HG03135 (cell line): Measurements from ENCODE around the gene MTUS2.
"Not testable (repeated sequence)": the region's sequence is repeated elsewhere in the genome, so short reads cannot be mapped to it uniquely, and the experiment has no call there.

Experiments
- ATAC-seq: cut with Tn5 transposase; IDR thresholded peaks from one replicate; pipeline ENCODE4 v1.9.1; 2021; ENCODE audit warnings: mild to moderate bottlenecking, moderate library complexity; ENCODE audit not compliant: unreplicated experiment

Gene MTUS2

DNA sequence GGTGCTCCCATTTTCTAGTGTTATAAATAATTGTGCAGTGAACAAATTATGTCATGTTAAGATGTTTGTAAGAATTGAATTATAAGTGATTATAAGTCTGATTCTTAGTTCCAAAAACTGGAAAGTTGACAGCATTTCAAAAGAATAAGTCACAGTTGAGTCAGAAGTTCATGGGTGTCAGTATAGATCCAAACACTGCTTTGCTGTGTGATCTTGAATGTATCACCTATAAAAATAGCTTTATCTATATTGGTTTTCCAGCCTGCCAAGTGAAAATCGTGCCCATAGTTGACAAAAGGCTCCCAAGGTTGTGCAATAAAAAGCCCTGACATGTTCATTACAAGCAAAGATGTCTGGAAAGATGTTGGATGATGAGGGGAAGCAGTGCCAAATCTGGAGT is 336.0 kb downstream of the MTUS2 start:
- ATAC-seq = no peak

DNA sequence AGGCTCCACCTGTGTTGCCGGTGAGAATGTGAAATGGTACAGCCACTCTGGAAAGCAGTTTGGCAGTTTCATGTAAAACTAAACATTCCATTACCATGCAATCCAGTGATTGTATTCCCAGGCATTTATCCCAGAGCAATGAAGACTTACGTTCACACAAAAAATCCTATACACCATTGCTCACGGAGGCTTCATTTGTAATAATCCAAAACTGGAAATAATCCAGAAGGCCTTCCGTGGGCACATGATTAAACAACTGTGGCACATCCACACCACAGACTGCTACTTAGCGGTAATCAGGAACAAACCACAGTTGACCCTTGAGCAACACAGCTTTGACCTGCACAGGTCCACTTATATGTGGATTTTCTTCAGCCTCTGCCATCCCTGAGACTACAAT is 339.7 kb downstream of the MTUS2 start:
- no peak for ATAC-seq

DNA sequence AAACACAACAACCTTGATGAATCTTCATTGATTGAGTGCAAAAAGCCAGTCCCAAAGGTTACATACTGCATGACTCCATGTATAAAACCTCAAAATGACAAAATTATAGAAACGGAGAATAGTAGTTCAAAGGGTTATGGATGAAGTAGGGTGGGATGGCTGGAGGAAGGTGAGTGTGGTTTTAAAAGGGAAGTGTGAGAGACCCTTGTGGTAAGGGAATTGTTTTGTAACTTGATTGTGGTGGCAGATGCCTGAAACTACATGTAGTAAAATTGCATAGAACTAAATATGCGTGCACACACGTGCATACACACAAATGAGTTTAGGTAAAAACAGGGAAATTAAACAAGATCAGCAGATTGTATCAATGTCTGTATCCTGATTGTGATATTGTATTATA is 340.7 kb downstream of the MTUS2 start:
- no peak for ATAC-seq

DNA sequence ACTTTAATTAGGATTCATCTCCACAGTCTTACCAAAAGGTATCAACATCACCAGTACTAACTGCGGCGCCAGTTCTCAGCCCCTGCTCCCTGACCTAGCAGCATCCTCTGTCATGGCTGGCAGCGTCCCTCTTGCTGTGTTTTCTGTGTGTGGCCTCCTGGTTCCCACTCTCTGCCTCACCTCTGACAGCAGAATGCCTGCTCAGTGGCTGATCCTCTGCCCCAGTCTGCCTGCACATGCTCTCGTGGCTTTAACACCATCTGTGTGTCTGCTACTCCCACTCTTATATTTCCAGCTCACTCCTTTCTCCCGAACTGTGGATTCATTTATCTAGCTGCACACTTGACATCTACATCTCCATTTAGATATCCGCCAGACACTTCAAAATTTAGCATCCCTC is 341.5 kb downstream of the MTUS2 start:
- ATAC-seq = no peak

DNA sequence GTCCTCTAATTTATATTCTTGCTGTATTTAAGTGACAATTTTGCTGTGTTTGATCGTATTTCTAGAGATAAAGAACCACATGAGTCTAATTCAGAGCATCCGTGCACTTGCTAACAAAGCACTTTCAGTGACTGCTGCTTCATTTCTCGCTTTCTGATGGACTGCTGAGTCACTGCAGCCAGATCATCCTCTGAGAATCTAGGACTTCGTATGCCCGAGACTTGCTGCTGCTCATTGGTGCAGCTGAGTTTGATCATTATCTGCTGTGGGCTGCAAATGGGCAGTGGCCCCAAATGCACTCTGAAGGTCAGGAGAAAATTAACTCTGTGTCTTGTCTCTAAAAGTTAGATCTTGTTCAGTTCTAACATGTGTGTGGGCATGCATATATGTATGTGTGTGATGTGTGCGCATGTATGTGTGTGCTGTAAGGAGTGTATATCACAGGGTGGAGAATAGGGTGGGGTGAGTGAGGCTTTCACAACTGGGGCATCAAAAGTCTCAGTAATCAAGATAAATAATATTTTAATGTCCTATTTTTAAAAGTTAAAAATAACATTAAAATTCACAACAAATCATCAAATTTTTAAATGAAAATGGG is 342.6 kb downstream of the MTUS2 start:
- ATAC-seq = no peak

DNA sequence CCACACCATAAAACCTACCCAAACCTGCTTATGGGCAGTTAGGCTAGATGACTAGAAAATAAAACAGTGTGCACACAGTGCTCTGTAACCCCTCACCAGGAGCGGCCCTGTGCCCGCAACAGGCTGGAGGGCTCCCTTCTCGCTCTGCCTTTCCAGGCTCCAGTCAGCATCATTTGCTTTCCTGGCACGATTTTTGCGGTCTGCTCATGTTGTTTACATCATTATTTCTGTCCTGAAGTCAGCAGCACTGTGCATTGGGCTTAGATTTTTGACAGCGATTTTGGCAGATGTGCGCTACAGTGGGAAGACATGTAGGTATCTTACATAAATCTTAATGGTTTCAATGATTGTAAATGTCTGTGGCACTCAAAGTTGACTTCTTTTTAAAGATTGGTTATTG is 344.0 kb downstream of the MTUS2 start:
- ATAC-seq = no peak

DNA sequence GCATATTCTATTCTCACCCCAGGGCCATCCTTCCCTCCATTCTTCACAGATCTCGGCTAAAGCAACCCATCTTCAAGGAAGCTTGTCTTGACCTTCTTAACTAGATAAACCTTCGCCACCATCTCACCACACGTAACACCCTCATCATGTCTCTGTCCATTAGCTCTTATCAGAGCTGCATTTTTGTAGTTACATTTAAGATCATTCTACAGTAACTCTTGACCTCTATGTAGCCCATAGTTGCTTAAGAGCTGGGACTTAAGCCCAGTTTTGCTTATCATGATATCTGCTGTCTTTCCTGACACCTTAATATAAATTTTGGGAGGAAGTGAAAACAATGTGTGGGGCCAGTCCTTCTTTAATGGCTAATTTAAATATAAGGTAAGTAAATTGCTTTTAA is 345.1 kb downstream of the MTUS2 start:
- ATAC-seq = no peak

DNA sequence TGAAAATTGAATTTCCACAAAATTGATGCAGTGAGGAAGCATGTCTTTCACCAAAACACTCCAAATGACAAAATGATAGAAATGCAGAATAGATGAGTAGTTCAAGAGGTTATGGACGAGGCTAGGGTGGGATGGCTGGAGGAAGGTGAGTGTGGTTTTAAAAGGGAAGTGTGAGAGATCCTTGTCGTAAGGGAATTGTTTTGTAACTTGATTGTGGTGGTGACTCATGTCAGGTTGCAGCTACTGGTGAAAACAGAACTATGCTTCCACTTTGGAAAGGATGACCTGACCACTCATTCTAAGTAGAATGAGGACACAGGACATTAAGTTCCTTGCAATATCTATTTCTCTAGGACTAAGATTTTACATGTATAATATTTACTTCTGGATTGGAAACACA is 345.7 kb downstream of the MTUS2 start:
- ATAC-seq = no peak

DNA sequence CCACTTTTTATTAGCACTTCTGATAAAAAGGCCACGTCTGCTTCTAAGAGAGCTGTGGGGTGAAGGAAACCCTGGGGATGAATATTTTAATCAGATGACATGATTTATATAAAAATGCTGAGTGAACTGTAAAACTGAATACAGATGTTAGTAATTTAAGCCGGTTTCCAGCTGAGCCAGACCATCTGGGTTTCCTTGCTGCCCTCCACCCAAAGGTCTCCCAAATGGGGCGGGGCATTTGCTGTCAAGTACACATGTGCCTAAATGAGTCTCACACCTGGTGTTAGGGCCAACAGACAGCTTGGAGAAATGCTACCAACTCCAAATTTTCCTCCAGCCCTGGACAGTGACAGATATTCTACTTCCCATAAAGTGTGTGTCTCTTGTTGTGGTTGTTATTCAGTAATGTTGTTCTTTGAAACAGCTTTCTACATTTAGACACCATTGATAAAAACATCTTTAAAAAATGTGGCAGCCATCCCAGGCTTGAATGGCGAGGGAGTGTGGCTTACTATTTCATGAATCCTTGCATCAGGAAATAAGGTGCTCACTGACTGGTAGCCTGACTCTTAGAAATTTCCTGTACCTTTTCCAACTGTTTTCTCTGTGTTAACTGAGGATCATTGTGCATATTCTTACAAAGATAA is 350.4 kb downstream of the MTUS2 start:
- ATAC-seq = no peak

DNA sequence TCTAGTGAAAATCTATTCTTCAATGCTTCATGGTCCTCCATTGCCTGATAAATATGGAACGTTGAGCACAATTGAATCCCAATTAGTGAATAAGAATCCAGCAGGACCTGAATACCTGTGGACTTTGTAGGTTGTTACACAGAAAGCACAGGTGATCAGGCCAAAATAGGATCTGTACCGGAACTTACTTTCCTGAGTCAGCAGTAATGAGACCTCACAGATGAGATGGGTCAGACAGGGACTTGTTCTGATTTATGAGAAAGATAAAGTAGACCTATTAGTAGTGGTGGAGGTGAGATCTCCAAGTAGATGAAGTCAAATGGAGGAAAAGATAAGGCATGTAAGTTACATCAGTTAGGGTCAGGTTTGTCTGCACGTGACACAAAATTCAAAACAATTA is 351.1 kb downstream of the MTUS2 start:
- ATAC-seq = no peak

DNA sequence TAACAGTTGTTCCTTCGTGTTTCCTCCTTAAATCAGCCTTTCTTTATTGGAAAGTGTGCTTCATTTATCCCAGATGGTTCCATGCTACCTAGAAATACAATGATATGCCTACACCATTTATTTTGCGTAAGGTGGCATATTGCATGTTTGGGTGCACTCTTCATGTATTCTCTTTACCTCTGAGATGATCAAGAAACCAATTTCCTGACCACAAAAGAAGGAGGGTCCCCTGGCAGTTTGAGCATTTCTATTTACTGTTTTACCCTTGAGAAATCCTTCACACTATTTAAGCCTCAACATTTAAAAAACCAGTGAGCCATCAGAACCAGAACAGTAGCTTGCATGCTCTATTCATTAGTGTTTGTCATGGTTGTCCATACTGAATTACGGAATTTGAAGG is 354.0 kb downstream of the MTUS2 start:
- no peak for ATAC-seq

DNA sequence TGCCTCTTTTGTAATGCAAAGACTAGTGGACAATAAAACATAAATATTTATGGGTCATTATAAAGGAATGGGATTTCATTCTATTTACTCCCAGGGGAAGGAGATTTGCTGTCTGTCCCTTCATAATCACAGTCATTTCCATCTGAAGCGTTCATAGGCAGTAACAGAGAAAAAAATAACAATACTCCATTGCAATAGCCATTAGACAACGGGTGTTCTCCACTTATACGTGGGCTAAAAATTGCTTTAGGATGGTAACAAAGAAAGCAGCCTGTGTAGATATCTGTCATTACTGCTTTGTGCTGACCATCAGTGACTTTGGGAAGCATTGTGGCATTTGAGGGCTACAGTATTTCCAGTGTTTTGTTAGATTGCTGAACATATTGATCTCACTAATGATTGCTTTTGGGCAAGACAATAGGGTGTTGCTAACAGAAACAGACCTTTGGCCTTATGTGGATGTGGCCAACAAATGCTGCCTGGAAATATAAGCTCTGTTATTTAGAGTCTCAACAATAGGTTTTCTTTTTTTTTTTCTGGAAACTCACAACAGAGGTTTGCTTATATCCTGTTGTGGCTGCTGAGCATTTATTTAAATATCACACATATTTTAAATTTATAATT is 355.2 kb downstream of the MTUS2 start:
- ATAC-seq = no peak

DNA sequence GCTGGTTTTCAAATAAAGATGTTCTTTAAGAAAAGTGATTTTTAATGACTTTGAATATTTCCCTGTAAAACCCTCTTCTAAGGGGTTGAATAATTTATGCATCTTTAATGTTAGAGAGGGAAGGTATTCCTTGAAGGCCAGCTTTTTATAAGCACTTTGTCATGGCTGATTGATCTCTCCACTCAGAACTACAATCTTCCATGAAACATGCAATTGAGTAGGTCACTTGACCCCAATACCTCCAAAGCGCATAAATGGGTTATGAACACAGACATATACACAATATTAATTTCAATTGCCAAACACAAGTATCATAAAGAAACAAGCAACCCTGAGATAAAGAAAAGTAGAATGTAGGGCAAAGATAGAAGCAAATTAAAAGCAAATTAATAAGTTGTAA is 359.9 kb downstream of the MTUS2 start:
- ATAC-seq = no peak

DNA sequence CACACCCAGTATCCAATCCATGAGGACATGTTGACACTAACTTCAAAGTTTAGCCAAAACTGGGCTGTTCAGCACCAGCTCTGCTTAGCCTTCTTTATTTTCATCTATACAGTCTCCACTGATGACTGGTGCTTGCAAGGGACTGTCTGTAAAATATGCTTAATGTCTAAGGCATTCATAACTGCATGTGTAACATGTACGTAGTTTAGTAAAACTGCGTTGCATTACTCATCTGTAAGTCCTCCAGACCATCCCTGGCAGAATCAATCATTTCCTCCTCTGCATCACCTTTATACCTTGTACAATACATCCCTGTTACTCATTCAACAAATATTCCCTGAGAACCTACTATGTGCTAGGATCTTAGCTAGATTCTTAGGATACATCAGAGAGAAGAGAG is 362.1 kb downstream of the MTUS2 start:
- ATAC-seq = no peak

DNA sequence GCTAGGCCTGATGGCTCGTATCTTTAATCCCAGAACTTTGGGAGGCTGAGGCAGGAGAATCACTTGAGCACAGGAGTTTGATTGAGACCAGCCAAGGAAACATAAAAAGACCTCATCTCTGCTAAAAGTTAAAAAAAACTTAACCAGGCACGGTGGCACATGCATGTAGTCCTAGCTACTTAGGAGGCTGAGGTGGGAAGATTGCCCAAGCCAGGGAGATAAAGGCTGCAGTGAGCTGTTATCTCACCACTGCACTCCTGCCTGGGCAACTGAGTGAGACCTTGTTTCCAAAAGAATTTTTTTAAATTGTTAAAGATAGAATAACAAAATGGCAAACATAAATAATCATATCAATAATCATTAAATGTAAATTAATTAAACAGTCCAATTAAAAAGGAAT is 365.8 kb downstream of the MTUS2 start:
- no peak for ATAC-seq

DNA sequence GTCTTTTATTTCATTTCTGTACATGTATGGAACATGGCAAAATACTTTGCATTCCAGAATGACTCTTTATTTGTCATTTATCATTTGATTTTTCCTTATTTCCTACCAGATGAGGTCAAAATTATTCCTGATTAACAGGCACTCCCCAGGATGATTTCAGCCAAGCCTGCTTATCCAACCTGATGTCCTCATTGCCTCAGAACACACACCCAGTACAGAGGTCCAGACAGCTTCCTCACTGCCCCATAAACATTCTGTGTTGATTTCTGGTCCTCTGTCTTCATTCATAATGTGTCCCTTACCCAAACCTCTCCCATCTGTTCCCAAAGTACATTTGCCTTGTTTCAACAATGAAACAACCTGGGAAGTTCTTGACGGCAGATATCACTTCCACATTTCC is 367.4 kb downstream of the MTUS2 start:
- no peak for ATAC-seq

DNA sequence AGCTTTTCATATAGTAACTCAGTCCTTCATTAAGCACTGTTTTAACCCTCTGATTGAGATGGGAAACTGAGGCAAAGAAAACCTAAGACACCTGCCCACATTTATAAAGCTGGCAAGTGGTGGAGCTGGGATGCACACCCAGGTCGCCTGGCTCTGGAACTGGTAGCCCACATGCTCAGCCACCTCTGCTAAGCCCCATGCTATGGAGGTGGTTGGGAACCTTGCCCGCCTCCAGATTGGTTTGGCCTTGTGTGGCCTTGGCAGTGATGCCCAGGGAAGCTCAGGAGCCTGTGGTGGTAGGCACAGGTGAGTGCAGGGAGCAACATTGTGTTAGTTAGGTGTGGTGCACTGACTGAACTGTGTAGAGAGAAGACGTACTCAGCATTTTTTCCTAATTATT is 370.2 kb downstream of the MTUS2 start:
- no peak for ATAC-seq

DNA sequence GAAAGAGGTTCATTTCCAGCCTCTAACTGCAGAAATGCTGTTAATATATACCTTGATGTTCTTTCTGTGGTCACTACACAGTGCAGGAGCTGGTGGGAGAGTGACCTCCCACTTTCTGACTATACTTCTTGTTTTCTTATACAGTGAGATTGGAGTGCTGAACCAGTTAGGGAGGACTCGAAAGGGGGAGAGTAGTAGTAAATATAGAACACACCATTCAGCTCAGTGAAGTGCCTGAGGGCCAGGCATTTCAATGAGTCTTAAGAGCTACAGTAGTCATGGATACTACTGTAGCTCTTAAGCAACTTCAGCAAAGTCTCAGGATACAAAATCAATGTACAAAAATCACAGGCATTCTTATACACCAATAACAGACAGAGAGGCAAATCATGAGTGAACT is 372.9 kb downstream of the MTUS2 start:
- ATAC-seq = no peak

DNA sequence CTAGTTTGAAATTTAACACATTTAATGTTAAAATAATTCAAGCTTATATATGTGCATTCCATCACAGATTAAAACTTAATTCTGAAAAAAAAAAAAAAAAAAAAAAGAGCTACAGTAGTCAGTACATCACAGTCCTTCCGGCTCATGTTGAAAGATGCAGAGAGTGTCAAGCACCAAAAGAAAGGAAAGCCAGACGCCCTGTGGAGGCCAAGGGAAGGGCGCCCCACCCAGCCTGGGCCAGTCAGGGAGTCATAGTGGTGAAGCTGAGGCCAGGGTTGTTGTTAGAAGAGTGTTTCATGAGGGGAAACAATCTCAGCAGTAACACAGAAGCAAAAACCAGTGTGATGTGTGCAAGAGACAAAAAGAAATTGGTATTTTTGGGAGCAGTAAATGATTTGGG is 375.3 kb downstream of the MTUS2 start:
- no peak for ATAC-seq

DNA sequence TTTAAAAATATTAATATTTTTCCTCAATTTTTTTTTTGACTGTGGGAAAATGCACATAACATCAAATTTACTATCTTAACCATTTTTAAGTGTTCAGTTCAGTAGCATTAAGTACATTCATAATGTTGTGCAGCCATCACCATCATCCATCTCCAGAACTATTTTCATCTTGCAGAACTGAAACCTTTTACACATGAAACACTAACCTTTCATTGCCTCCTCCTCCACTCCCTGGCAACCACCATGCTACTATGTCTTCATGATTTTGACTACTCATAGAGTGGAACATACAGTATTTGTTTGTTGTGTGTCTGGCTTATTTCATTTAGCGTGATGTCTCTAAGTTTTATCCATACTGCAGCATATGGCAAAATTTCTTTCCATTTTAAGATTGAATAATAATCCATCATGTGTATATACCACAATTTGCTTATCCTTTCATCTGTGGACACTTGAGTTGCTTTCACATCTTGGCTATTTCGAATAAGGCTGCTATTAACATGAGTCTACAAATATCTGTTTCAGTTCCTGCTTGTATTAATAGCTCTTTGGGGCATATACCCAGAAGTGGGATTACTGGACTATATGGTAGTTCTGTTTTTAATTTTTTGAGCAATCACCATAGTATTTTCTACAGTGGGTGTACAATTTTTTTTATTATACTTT is 376.4 kb downstream of the MTUS2 start:
- peak; percentile 85 for ATAC-seq

DNA sequence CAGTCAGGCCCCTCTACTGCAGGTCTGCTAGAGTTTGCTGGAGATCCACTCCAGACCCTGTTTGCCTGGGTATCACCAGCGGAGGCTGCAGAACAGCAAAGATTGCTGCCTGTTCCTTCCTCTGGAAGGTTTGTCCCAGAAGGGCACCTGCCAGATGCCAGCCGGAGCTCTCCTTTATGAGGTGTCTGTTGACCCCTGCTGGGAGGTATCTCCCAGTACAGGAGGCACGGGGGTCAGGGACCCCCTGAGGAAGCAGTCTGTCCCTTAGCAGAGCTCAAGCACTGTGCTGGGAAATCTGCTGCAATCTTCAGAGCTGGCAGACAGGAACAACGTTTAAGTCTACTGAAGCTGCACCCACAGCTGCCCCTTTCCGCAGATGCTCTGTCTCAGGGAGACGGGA is 382.6 kb downstream of the MTUS2 start:
- not testable (repeated sequence) for ATAC-seq

DNA sequence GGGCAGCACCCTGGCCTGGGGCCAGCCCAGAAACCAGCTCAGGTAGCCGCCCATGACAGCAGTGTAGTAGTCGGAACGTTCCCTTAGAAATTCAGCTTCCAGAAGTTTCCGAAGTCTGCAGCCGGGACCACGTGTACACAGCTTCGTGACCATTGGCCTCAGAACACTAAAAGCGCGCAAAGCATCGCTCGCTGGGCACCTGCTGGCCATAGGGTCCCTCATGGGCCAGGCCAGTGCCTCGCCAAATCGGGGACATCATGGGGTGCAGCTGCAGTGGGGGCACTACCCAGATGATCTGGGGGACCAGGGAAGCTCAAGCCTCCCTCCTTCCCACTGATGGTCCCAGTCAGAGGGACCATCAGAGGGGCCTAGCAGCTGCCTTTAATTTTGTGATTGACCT is 384.5 kb downstream of the MTUS2 start:
- ATAC-seq = no peak
